Pancreas (tissue), 10 donors: Measurements from ENCODE around the gene ARHGAP28. TPM values are rescaled to one million over a fixed set of nuclear protein-coding genes. Genes with fewer than 3 reads are reported as not detected.
"Not testable (repeated sequence)": the region's sequence is repeated elsewhere in the genome, so short reads cannot be mapped to it uniquely, and the experiment has no call there.

Experiments used
- ATAC-seq, 4 donors: fragments of 200-7000 bp; cut with Tn5 transposase; one replicate each; pipeline versions ENCODE4 v1.8.0 to v1.9.1; 2020; ENCODE audit warnings: mild to moderate bottlenecking in 4 of 4, moderate library complexity in 4 of 4
- DNase-seq, 6 donors: peaks; one replicate each; pipeline ENCODE4 v3.0.0-alpha.2; 2020
- FAIRE-seq: peaks from 2 replicates; lab custom pipeline; 2012; peaks lifted over from hg19 to GRCh38; lab: Jason Lieb, UNC
- H3K27ac ChIP-seq, 4 donors: fragments of 200-600 bp; sonication (generic); 1 replicate in 3 of 4; 2 replicates in 1 of 4; pipeline versions ENCODE4 v1.5.0 to v1.8.0; 2020
- H3K27me3 ChIP-seq, 4 donors: fragments of 200-600 bp; one replicate each; pipeline ENCODE4 v1.8.0; 2021
- H3K36me3 ChIP-seq, 3 donors: fragments of 200-600 bp; sonication (generic) in 1 of 3; one replicate each; pipeline versions ENCODE4 v1.5.0 to v1.8.0; 2020 to 2021
- H3K4me1 ChIP-seq, 3 donors: fragments of 200-600 bp; one replicate each; pipeline ENCODE4 v1.8.0; 2021
- H3K4me3 ChIP-seq, 4 donors: fragments of 200-600 bp; sonication (generic) in 2 of 4; one replicate each; pipeline versions ENCODE4 v1.5.0 to v1.8.0; 2020 to 2021
- H3K9me3 ChIP-seq, 4 donors: fragments of 200-600 bp; one replicate each; pipeline ENCODE4 v1.8.0; 2021
- CTCF ChIP-seq, 4 donors: fragments of 200-600 bp; sonication (generic) in 3 of 4; IDR thresholded peaks; one replicate each; pipeline versions ENCODE4 v1.5.0 to v1.8.0; 2021; ENCODE audit warnings: antibody characterized with exemption in 4 of 4
- WGBS, 2 donors: extraction: QIAGEN DNeasy Blood & Tissue Kit; methylation state at CpG; one replicate each; pipeline ENCODE4 v1.1.7; 2013; 5-methylcytosine and 5-hydroxymethylcytosine counted together
- intact Hi-C, 3 donors: fragments of 100-400 bp; cut with DNase I; formaldehyde crosslinking; loops; one replicate each; pipeline versions ENCODE4 v1.11.1 to v1.14.2; 2022
- polyA plus RNA-seq, 2 donors: library from polyadenylated mRNA; stranded (reverse); fragments of 200-250 nt; gene quantifications; one replicate each; pipeline ENCODE4 v1.2.3, GENCODE V29; 2013
- total RNA-seq, 6 donors: library from RNA; stranded (reverse); fragmentation: NEBNext Ultra II Directional in 4 of 6; extraction: Animal tissue kit (Norgen Biotek cat#: 25700) in 4 of 6; gene quantifications; one replicate each; pipeline versions ENCODE4 v1.2.1 to v1.2.4, GENCODE V29; 2021 to 2023
- donor health status: healthy with polysubstance abuse.
- donor health status: DM: no; HTN: no; CAD: no; lungs with moderate emphysema.
- donor health status: DM: no; HTN: no; CAD: no.
- donor health status: control.
- donor health status: control.
- donor health status: Bipolar disorder and iron deficiency.
- donor health status: DM: yes; HTN: yes; CAD: no.
- donor health status: DM: no; HTN: no; CAD: no.
- donor health status: DM: no; HTN: no; CAD: no.
- donor health status: DM: yes; HTN: yes; CAD: no.

The ARHGAP28 gene
- total and polyA plus RNA-seq, 8 donors: 0.91 to 9.9 (median 6.9) TPM

GRCh38 chr18:6793986-6794385, 64.5 kb downstream of the ARHGAP28 start:
- FAIRE-seq (no peak), ATAC-seq (no peak), DNase-seq (no peak)
- 92 to 96% methylated on average over 2 of the region's 2 CpGs for WGBS, 2 donors
- H3K27ac ChIP-seq: no peak overlapping the region
- no peaks in the 10 kb centered on the region for H3K27me3 ChIP-seq
- H3K36me3 ChIP-seq: no peaks in the 10 kb centered on the region
- intact Hi-C loops: no loop called here
- H3K4me3 ChIP-seq: no peak overlapping the region
- H3K9me3 ChIP-seq: no peaks in the 10 kb centered on the region
- TF ChIP-seq CTCF (IDR thresholded peaks at IDR 0.05): no peak
- H3K4me1 ChIP-seq: no peaks in the 10 kb centered on the region

GRCh38 chr18:6795307-6795706, 65.8 kb downstream of the ARHGAP28 start:
- H3K27me3 ChIP-seq: no peaks in the 10 kb centered on the region
- DNase-seq (no peak), FAIRE-seq (no peak), ATAC-seq (no peak)
- no peaks in the 10 kb centered on the region for H3K36me3 ChIP-seq
- intact Hi-C loops: no loop called here
- no peaks in the 10 kb centered on the region for H3K9me3 ChIP-seq
- WGBS, 2 donors: 85 to 86% methylated on average over 4 of the region's 4 CpGs
- H3K4me1 ChIP-seq: no peaks in the 10 kb centered on the region
- H3K4me3 ChIP-seq: no peak overlapping the region
- no peak for TF ChIP-seq CTCF (IDR thresholded peaks at IDR 0.05)
- no peak overlapping the region for H3K27ac ChIP-seq

DNA sequence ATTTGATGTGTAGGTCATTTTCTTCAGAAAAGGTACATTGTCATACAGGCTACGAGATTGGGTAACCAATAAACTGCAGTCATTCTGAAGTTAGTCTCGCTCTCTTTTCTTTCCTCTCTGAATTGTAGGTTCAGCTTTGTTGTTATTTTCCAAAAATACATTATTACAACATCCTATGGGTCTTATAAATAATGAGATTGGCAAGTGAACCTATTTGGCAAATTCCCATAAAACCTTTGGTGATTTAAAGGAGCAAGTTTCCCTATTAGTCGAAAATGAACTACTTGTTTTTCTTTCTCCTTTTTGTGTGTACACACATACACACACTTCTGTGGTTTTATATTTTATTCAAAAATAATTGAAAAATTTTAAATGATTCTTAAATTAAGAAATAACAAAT, 67.0 kb downstream of the ARHGAP28 start:
- intact Hi-C loops: no loop called here
- TF ChIP-seq CTCF (IDR thresholded peaks at IDR 0.05): no peak
- H3K4me1 ChIP-seq: no peaks in the 10 kb centered on the region
- no peak overlapping the region for H3K27ac ChIP-seq
- no peak overlapping the region for H3K4me3 ChIP-seq
- no peaks in the 10 kb centered on the region for H3K36me3 ChIP-seq
- FAIRE-seq: no peak
- 86 to 98% methylated on average over 3 of the region's 3 CpGs for WGBS, 2 donors
- no peak for ATAC-seq
- H3K9me3 ChIP-seq: no peaks in the 10 kb centered on the region
- no peak for DNase-seq
- no peaks in the 10 kb centered on the region for H3K27me3 ChIP-seq

GRCh38 chr18:6797171-6797570, 67.7 kb downstream of the ARHGAP28 start:
- no peak for DNase-seq
- no peak overlapping the region for H3K27ac ChIP-seq
- no peak for ATAC-seq
- no peaks in the 10 kb centered on the region for H3K27me3 ChIP-seq
- H3K36me3 ChIP-seq: no peaks in the 10 kb centered on the region
- intact Hi-C loops: no loop called here
- no peak for FAIRE-seq
- no peaks in the 10 kb centered on the region for H3K9me3 ChIP-seq
- no peak for TF ChIP-seq CTCF (IDR thresholded peaks at IDR 0.05)
- 91 to 96% methylated on average over 5 of the region's 5 CpGs for WGBS, 2 donors
- H3K4me3 ChIP-seq: no peak overlapping the region
- no peaks in the 10 kb centered on the region for H3K4me1 ChIP-seq

- whole genome bisulfite sequencing, 2 donors: 92 to 97% methylated on average over 1 of the region's 1 CpG
- no peak for DNase-seq
- no peak for TF ChIP-seq CTCF (IDR thresholded peaks at IDR 0.05)
- Histone ChIP-seq H3K4me3 (no peak overlapping the region), H3K36me3 (no peaks in the 10 kb centered on the region), H3K4me1 (no peaks in the 10 kb centered on the region), H3K9me3 (no peaks in the 10 kb centered on the region), H3K27me3 (no peaks in the 10 kb centered on the region), H3K27ac (no peak overlapping the region)
- no peak for ATAC-seq
- intact Hi-C loops: no loop called here
- FAIRE-seq: no peak
These were observed 69.4 kb downstream of the ARHGAP28 start for GRCh38 chr18:6798896-6799295.

GRCh38 chr18:6800309-6800708, 70.8 kb downstream of the ARHGAP28 start:
- not testable (repeated sequence) for FAIRE-seq

More at GRCh38 chr18:6800309-6800708, 70.8 kb downstream of the ARHGAP28 start:
- 100% methylated on average over 1 of the region's 1 CpG for WGBS, 2 donors
- H3K27ac ChIP-seq, H3K9me3 ChIP-seq, ATAC-seq, DNase-seq, H3K27me3 ChIP-seq, H3K36me3 ChIP-seq, H3K4me1 ChIP-seq, H3K4me3 ChIP-seq, intact Hi-C loops: not testable (repeated sequence)
